ENCODE measurements around the gene DOCK9. TPM values are rescaled to one million over a fixed set of nuclear protein-coding genes. Genes with fewer than 3 reads are reported as not detected.

The DOCK9 gene
- total RNA-seq, 1 experiment from 2014 or later: 2.1 TPM

DNA sequence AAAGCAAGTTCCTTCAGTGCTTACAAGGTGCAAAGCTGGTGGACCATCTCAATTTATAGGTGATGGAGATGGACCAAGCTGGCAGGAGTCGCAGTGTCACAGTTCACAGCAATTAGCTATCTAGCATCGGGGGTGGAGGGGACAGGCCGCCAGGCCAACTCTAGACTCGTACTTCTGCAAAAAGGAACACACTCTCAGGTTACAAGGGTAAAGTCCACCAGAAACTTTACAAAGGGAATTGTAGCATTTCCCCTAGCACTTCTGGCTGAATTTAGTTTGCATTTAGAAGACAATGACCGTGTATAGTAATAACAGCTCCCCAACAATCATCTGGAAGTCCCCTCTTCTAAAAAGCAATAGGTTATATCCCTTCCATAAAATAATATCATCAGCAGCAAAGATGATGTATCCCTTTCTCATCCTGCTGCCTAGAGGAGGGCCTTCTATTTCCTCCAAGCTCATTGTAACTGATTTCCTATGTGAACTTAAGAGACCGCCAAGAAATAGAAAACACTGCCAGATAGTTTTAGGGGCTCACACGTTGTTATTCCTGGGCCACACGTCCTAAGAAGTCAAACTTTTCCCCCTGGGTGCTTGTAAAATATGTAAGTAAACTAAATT lies 8.5 kb upstream of the DOCK9 start:
- H3K27me3 ChIP-seq: no peaks in the 10 kb centered on the region
- DNase-seq: no peak
- H3K4me3 ChIP-seq: no peak overlapping the region
- H3K36me3 ChIP-seq: no peaks in the 10 kb centered on the region
- no peaks in the 10 kb centered on the region for H3K9me3 ChIP-seq

DNA sequence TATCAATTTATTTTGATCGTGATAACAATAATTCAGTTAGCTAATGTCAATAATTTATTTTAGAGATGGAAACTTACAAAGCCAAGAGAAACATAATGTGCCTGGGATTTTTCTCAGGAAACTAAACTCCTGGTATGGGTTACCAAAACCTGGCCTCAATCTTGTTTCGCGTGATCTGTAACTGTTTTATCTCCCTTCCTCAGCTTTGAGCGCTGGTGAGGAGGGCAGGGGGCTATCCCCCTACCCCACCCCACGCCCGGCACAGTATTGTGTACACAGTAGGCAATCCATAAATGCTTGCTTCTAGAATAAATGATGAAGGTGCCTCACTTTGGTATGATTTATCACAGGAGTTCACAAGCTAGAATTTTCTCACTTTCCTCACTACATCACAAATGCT lies 7.7 kb upstream of the DOCK9 start:
- no peaks in the 10 kb centered on the region for H3K27me3 ChIP-seq
- no peak for DNase-seq
- no peaks in the 10 kb centered on the region for H3K9me3 ChIP-seq
- H3K4me3 ChIP-seq: no peak overlapping the region
- H3K36me3 ChIP-seq: no peaks in the 10 kb centered on the region

DNA sequence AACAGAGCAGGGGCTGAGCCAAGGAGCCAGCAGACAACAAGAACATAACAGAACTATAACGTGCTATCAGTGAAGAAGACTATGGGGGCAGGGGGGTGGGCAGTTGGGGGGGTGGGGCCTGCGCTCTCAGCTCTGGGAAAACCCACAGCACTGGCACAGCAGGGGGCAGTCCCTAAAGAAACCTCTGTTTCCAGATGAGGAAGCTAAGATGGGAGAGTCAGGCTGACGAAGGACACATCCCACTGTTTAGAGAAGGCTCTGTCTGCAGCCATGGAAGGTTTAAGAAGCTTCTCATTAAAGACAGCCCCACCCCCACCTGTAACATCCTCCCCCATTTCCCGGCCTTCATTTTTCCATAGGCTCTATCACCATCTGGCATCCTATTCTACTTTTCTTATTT lies 7.1 kb upstream of the DOCK9 start:
- H3K4me3 ChIP-seq: no peak overlapping the region
- H3K9me3 ChIP-seq: no peaks in the 10 kb centered on the region
- H3K36me3 ChIP-seq: no peaks in the 10 kb centered on the region
- no peaks in the 10 kb centered on the region for H3K27me3 ChIP-seq
- no peak for DNase-seq

DNA sequence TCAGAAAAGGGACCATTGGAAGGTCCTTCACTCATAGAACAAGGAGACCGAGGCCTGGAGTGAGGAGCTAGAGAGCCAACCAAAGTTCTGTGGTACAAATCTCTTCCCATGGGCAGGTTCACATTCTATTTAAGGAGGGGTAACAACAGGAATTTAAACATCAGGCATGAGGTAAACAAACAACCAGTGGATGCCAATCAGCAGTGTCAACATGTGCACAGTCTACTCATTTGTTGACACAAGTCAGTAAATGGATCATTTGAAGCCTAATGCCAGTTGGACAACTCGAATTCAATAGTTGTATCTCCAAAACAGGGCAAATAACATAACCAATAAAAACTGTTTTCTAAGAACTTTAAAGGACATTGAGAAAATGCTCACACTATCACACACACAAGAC lies 6.3 kb upstream of the DOCK9 start:
- H3K4me3 ChIP-seq: no peak overlapping the region
- no peaks in the 10 kb centered on the region for H3K27me3 ChIP-seq
- no peak for DNase-seq
- no peaks in the 10 kb centered on the region for H3K36me3 ChIP-seq
- no peaks in the 10 kb centered on the region for H3K9me3 ChIP-seq

DNA sequence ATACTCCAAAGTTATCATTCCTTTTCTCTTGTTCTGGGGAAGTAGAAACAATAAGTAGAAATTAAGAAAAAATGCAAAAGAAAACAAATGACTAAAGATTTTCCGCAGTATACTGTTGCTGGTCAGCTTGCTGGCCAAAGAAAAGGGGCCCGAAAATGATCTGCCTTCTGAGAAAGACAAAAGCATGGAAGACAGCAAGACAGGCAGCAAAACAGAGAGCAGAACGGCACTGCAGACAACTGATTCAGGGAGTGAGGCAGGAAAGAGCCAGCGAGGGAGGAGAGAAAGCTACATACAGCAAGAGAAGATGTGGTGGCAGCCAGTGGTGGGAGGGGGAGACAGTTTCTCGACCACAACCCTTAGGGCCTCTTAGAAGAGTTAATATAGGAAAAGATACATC lies 5.3 kb upstream of the DOCK9 start:
- no peaks in the 10 kb centered on the region for H3K27me3 ChIP-seq
- DNase-seq: no peak

DNA sequence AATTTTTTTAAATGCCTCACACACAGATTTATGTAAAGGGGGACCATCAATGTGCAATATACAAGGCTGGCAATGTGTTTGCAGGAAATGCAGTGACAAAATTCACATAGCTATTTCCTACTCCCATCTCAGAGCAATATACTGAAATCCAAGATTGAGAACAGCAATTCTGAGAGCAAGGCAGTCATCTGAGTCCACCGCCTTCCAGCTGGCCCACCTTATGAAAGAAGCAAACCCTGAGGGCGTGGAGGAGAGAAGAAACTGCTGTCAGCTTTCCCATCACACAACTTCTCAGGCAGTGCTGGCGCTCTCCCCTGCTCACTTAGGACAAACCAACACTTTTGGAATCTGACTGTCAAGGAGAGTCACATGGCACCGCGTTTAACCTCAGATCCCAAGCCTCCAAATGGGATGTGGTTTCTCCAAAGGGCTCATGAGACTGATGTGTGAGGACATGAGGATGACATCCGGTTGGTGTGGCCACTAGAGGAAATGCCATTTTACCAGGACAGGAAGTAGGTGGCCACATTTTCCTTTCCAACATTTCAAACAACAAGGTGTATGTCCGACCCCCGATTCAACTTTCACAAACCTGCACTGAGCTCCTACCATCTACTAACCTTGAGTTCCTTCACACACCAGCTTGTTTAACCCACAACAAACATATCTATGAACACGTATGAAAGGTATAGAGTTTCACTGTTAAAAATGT lies 3.7 kb upstream of the DOCK9 start:
- Histone ChIP-seq H3K36me3 (no peaks in the 10 kb centered on the region), H3K9me3 (no peaks in the 10 kb centered on the region), H3K27me3 (no peaks in the 10 kb centered on the region), H3K4me3 (no peak overlapping the region)
- DNase-seq: no peak

More for the DNA sequence above, 5.3 kb upstream of the DOCK9 start:
- Histone ChIP-seq H3K4me3 (no peak overlapping the region), H3K36me3 (no peaks in the 10 kb centered on the region), H3K9me3 (no peaks in the 10 kb centered on the region)

DNA sequence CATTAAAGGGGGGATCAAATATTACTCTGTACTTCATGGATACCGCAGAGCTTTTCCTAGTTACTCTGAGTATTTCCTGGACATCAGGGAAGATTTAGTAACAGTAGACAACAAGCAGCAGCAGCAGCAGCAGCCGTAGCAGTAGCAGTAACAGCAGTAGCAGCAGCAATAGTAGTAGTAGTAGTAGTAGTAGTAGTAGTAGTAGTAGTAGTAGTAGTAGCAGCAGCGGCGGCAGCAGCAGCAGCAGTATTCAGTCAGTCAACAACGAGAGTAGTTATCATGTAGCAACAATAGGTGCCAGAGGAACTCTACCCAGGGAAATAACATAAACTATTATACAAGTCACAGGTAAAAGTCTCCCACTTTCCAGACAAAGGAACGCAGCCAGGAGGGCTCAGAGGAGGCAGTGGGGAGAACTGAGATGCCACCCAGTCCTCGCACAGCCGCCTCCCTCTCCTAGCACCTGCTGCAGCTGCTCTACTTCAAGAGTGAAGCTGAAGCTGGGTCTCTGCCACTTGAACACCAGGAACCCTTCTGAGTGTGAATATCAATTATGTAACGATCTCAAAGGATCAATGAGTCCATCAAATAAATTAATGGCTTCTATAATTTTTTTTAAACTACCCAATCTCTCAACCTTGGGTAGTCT lies 1.3 kb upstream of the DOCK9 start:
- Histone ChIP-seq H3K4me3 (no peak overlapping the region), H3K36me3 (no peaks in the 10 kb centered on the region), H3K27me3 (no peaks in the 10 kb centered on the region), H3K9me3 (no peaks in the 10 kb centered on the region)
- DNase-seq: no peak

DNA sequence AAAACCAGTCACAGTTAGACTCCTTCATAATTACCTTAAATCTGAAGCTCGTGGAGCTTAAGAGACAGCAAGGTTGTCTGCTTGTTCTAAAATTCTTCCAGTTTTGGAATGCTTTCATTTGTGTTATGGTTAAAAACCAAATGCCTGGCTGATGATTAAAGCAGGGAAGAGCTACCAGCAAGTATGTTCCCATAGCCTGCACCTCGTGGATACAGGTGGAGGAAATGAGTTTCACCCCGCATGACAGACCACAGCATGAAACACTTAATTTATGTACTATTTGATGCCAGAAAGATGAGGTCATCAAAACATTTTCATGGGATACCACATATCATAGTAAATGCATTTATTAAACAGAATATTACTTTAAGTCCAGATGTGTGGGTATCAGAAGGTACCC lies 416 bp upstream of the DOCK9 start:
- Histone ChIP-seq H3K9me3 (no peaks in the 10 kb centered on the region), H3K27me3 (no peaks in the 10 kb centered on the region), H3K36me3 (no peaks in the 10 kb centered on the region), H3K4me3 (peak overlapping the region; percentile 27)
- DNase-seq: peak; percentile 43

DNA sequence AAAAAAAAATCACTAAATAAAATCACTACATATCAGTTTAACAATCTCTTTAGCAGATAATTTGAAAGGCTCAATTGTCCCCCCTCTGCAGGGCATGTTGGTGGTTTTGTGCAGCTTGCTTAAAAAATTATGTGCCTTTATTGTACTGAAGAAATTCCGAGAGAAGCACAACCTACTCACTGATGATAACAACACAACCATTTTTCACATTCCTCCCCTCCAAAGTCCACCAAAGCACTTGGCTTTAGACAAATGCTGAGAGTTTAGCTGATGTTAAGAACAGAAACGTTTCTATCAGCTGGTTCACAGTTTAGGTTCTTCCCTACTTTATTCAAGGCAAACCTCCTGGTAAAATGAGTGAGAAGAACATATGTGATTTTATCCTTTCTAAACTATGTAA lies 923 bp downstream of the DOCK9 start:
- Histone ChIP-seq H3K9me3 (no peaks in the 10 kb centered on the region), H3K27me3 (no peaks in the 10 kb centered on the region), H3K36me3 (no peaks in the 10 kb centered on the region), H3K4me3 (no peak overlapping the region)
- DNase-seq: no peak

DNA sequence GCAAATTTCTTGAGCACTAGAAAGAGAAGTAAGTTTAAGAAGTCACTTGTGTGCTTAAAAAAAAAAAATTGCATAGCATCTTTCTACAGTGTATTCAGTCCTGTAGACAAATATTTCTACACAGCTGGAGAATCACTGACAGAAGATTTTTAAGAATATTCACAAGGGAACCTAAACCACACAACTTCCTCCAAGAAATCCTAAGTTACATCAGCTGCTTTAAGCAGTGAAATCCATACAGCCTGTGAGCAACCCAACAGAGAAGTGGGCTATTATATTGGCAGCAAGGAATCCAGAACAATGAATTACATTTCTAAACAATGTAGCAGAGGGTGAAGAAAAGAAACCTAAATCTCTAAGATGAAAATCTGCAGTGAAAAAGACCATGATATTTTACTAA lies 1.5 kb downstream of the DOCK9 start:
- no peak for DNase-seq
- Histone ChIP-seq H3K9me3 (no peaks in the 10 kb centered on the region), H3K36me3 (no peaks in the 10 kb centered on the region), H3K4me3 (no peak overlapping the region), H3K27me3 (no peaks in the 10 kb centered on the region)

DNA sequence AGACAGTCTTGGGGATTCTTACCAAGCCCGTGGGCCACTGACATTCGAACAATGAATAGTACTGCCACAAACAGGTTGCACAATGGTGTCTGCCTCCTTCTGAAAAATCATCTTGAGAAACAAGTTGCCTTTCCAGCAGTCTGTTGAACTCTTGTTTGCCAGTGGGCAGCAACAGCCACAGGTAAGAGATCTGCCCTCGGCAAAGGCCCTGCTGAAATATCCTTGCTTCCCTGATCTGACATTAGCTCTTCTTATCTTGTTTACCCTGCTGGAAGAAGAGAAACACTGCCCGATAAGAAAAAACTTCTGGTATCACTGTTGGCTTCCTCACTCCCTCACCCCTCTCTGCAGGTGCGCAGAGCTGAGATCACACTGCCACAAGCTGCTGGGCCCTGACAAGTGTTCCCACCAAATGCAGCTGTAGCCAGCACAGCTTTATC lies 2.0 kb downstream of the DOCK9 start:
- DNase-seq: no peak
- H3K27me3 ChIP-seq: no peaks in the 10 kb centered on the region
- no peaks in the 10 kb centered on the region for H3K36me3 ChIP-seq
- H3K4me3 ChIP-seq: no peak overlapping the region
- no peaks in the 10 kb centered on the region for H3K9me3 ChIP-seq

DNA sequence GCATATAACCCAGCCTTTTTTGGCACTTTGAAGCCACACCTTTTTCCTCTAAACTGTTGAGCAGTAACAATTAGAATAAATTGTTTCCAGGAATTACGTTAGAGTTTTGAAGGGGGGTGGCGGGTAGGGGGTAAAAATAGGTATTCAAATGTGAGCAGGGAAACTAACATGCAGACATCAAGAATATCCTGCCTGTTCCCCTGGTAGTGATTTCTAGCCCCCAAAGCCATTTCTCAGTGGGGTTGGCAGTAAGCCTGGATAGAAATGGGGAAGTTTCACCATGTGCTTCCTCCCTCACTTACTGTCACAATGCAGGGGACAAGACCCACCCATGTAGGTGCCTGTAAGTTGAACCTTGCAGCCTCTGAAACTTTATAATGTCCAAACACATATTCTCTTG lies 3.8 kb downstream of the DOCK9 start:
- no peak overlapping the region for H3K4me3 ChIP-seq
- H3K9me3 ChIP-seq: no peaks in the 10 kb centered on the region
- H3K27me3 ChIP-seq: no peaks in the 10 kb centered on the region
- H3K36me3 ChIP-seq: no peaks in the 10 kb centered on the region
- no peak for DNase-seq

DNA sequence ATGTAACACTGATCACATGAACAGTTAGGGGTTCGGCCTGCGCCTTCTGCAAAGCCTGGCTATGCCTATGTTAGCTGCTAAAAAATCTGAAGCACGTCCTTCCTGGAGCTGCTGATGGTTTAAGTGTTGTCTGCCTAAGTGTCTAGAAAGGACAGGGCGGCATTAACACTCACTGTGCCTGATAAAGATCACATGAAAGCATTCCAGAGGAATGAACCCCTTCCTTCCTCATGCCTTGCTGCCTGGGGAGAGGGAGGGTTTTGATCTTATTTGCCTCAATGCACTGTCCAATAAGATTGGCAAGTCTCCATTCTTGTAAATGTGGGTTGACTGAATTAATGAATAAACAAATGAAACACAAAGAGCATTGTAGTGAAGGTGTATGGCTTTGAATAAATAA lies 5.2 kb downstream of the DOCK9 start:
- Histone ChIP-seq H3K27me3 (no peaks in the 10 kb centered on the region), H3K9me3 (no peaks in the 10 kb centered on the region), H3K36me3 (no peaks in the 10 kb centered on the region), H3K4me3 (no peak overlapping the region)
- DNase-seq: no peak

DNA sequence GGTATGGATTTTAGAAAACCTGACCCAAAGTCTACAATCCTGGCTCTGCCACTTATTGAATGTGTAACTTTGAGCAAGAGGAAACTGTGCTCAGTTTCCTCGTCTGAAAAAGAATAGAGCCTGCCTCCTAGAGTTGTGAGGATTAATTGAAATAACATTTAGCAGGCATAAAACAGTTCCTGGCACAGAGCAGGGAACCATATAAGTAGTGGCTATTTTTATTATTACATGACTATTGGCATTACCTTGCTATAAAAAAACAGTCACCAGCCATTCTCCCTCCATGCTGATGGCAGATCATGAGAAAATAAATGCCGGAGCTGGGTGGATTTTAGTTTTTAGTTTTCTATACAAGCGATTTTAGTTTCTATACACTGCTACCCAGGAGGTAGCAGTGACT lies 5.8 kb downstream of the DOCK9 start:
- no peaks in the 10 kb centered on the region for H3K27me3 ChIP-seq
- H3K9me3 ChIP-seq: no peaks in the 10 kb centered on the region
- no peak for DNase-seq
- no peaks in the 10 kb centered on the region for H3K36me3 ChIP-seq
- H3K4me3 ChIP-seq: no peak overlapping the region

DNA sequence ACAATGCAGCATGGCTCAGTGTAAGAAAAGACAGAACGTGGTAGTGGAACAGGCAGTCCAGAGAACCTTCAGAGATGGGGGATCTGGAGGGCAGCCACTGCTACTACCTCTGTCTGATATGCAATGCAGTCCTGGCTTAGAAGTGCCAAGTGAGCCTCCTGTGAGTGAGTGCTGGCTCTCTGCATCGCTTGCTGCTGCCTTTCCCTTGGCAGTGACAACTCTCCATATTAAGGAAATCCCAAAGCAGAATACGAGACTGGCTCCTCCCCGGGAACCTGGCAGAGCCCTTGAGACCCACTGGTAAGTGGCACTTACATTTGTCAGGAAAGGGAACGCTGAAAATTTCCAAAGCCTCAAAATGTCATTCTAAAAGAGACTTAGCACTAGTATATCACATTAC lies 7.5 kb downstream of the DOCK9 start:
- Histone ChIP-seq H3K9me3 (no peaks in the 10 kb centered on the region), H3K27me3 (no peaks in the 10 kb centered on the region), H3K4me3 (no peak overlapping the region), H3K36me3 (no peaks in the 10 kb centered on the region)
- no peak for DNase-seq

DNA sequence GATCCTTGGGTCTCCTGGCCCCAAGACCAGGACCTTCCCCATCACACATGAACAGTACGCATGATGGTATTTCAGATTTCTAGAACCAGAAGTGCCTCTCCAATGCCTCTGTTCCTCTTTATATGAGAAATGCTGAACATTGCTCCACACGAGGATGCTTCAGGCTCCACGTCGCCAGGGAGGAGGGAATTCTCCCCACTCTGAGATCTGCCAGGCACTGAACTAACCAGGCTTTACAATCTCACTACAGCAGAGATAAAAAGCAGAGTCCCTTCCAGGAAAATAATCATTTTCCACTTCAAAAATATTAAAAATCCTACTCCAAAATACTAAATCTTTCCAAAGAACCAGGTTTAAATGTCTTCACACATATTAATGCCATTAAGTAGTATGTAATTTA lies 10.4 kb downstream of the DOCK9 start:
- no peaks in the 10 kb centered on the region for H3K36me3 ChIP-seq
- DNase-seq: no peak
- H3K27me3 ChIP-seq: no peaks in the 10 kb centered on the region
- no peaks in the 10 kb centered on the region for H3K9me3 ChIP-seq
- no peak overlapping the region for H3K4me3 ChIP-seq

DNA sequence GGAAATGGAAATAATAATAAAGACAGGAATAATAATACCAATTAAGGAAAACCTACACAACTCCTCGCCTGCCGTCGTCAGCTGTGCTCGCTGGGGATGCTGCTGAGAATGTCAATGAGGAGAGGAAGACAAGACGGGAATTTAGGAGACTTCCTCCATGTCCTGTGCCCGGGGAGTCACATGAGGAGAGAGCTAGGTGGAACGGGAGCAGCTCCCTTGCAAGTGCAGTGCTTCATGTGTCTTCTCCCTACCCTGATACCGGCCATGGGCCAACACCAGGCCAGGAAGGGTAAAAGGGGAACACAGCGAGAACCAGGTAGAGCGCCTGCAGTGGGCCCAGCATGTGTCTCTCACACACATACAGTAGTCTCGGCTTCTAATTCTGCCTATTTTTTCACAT lies 11.8 kb downstream of the DOCK9 start:
- Histone ChIP-seq H3K36me3 (no peaks in the 10 kb centered on the region), H3K27me3 (no peaks in the 10 kb centered on the region), H3K9me3 (no peaks in the 10 kb centered on the region), H3K4me3 (no peak overlapping the region)
- DNase-seq: no peak

DNA sequence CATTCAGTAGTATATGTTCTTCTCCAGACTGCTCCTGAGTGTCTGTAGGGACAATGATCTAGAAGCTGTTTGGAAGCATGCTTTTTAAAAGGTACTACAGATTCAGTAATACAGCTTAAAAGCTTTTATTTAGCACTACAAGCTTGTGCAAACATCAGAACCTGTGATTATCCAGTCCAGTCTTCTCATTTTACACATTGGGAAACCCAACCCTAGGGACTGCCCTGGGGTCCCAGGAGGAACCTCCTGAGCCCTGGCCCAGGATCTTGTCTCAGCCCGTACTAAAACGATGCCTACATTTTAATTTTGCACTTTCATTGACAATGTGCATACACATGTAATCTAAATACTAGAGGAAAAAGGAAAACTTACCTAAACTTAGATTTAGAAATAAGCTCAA lies 12.5 kb downstream of the DOCK9 start:
- Histone ChIP-seq H3K27me3 (no peaks in the 10 kb centered on the region), H3K36me3 (no peaks in the 10 kb centered on the region), H3K9me3 (no peaks in the 10 kb centered on the region), H3K4me3 (no peak overlapping the region)
- DNase-seq: no peak

Data from MG63 (cell line).